Astrocyte (in vitro differentiated cells and primary cell): ENCODE data around the gene AHNAK2. TPM values are rescaled to one million over a fixed set of nuclear protein-coding genes. Genes with fewer than 3 reads are reported as not detected.
"Not testable (repeated sequence)": the region's sequence is repeated elsewhere in the genome, so short reads cannot be mapped to it uniquely, and the experiment has no call there.

Source experiments
- DNase-seq: peaks from one replicate; pipeline ENCODE4 v3.0.0-alpha.2; 2010; ENCODE audit warnings: low read depth
- FAIRE-seq: peaks from 2 replicates; lab custom pipeline; 2011; peaks lifted over from hg19 to GRCh38; lab: Jason Lieb, UNC
- H2AFZ ChIP-seq: 2 replicates; pipeline ENCODE4 v1.6.0; 2012; ENCODE audit warnings: low read depth, low read length, inconsistent platforms
- H3K27ac ChIP-seq: 2 replicates; pipeline ENCODE4 v1.5.1; 2011; ENCODE audit warnings: low read depth, low read length, inconsistent platforms
- H3K27me3 ChIP-seq: 2 replicates; pipeline ENCODE4 v1.6.0; 2011; ENCODE audit warnings: low read length, inconsistent platforms; ENCODE audit not compliant: insufficient read depth
- H3K36me3 ChIP-seq: 2 replicates; pipeline ENCODE4 v1.5.1; 2011; ENCODE audit warnings: low read length, inconsistent platforms; ENCODE audit not compliant: insufficient read depth
- H3K4me1 ChIP-seq: 2 replicates; pipeline ENCODE4 v1.5.1; 2011; ENCODE audit warnings: low read length, inconsistent platforms; ENCODE audit not compliant: insufficient read depth
- H3K4me2 ChIP-seq: 2 replicates; pipeline ENCODE4 v1.6.0; 2012; ENCODE audit warnings: low read length, inconsistent platforms
- H3K4me3 ChIP-seq: 2 replicates; pipeline ENCODE4 v1.5.1; 2011; ENCODE audit warnings: low read depth, mild to moderate bottlenecking, low read length, inconsistent platforms; ENCODE audit not compliant: insufficient read depth
- H3K79me2 ChIP-seq: 2 replicates; pipeline ENCODE4 v1.6.0; 2012; ENCODE audit warnings: mild to moderate bottlenecking, low read length, inconsistent platforms; ENCODE audit not compliant: insufficient read depth
- H3K9ac ChIP-seq: 2 replicates; pipeline ENCODE4 v1.6.0; 2012; ENCODE audit warnings: mild to moderate bottlenecking, low read length, inconsistent platforms
- H3K9me3 ChIP-seq: 2 replicates; pipeline ENCODE4 v1.5.1; 2012; ENCODE audit warnings: low read depth, mild to moderate bottlenecking, low read length, inconsistent platforms; ENCODE audit not compliant: insufficient read depth
- H4K20me1 ChIP-seq: 2 replicates; pipeline ENCODE4 v1.6.0; 2012; ENCODE audit warnings: low read length, inconsistent platforms; ENCODE audit not compliant: insufficient read depth
- H3K27ac Mint-ChIP-seq: one replicate; pipeline ENCODE4 v1.8.0; 2021; ENCODE audit warnings: mild to moderate bottlenecking, mixed read lengths; ENCODE audit not compliant: unreplicated experiment
- H3K27me3 Mint-ChIP-seq: one replicate; pipeline ENCODE4 v1.8.0; 2021; ENCODE audit warnings: low read depth, mixed read lengths; ENCODE audit not compliant: unreplicated experiment
- H3K36me3 Mint-ChIP-seq: one replicate; pipeline ENCODE4 v1.8.0; 2021; ENCODE audit warnings: low read depth, mixed read lengths; ENCODE audit not compliant: unreplicated experiment
- H3K4me1 Mint-ChIP-seq: one replicate; pipeline ENCODE4 v1.8.0; 2021; ENCODE audit warnings: low read depth, mixed read lengths; ENCODE audit not compliant: unreplicated experiment
- H3K4me3 Mint-ChIP-seq: one replicate; pipeline ENCODE4 v1.8.0; 2021; ENCODE audit warnings: mild to moderate bottlenecking, moderate library complexity, mixed read lengths; ENCODE audit not compliant: unreplicated experiment
- H3K9me3 Mint-ChIP-seq: one replicate; pipeline ENCODE4 v1.8.0; 2021; ENCODE audit warnings: mild to moderate bottlenecking, mixed read lengths; ENCODE audit not compliant: unreplicated experiment
- EZH2 ChIP-seq: IDR thresholded peaks from 2 replicates; pipeline ENCODE4 v1.6.1; 2012; ENCODE audit warnings: mild to moderate bottlenecking, low read length, inconsistent platforms; ENCODE audit not compliant: insufficient read depth
- total RNA-seq: library from RNA; stranded (reverse); gene quantifications from 2 replicates; pipeline ENCODE4 v1.2.1, GENCODE V29; 2021
- TF ChIP-seq, protein P1 (sequence below): IDR thresholded peaks from 2 replicates; pipeline ENCODE4 v1.5.1; 2011; ENCODE audit warnings: low read depth, mild to moderate bottlenecking, inconsistent platforms, low read length, moderate library complexity; ENCODE audit not compliant: insufficient read depth

AHNAK2 gene
- total RNA-seq, 1 donor from 2014 or later: 44.7 TPM

GRCh38 chr14:104943216-104944015 lies 34.8 kb downstream of the AHNAK2 start:
- Mint-ChIP-seq H3K36me3 (peaks cover 23% of the 10 kb centered on the region), H3K27me3 (peaks cover 26% of the 10 kb centered on the region)
- H4K20me1 ChIP-seq, H2AFZ ChIP-seq, DNase-seq, H3K4me1 ChIP-seq, H3K9me3 Mint-ChIP-seq, H3K27me3 ChIP-seq, H3K4me3 Mint-ChIP-seq, H3K9ac ChIP-seq, H3K36me3 ChIP-seq, FAIRE-seq, H3K4me1 Mint-ChIP-seq, H3K79me2 ChIP-seq, H3K27ac ChIP-seq, H3K9me3 ChIP-seq, H3K4me2 ChIP-seq, H3K4me3 ChIP-seq, H3K27ac Mint-ChIP-seq: not testable (repeated sequence)

DNA sequence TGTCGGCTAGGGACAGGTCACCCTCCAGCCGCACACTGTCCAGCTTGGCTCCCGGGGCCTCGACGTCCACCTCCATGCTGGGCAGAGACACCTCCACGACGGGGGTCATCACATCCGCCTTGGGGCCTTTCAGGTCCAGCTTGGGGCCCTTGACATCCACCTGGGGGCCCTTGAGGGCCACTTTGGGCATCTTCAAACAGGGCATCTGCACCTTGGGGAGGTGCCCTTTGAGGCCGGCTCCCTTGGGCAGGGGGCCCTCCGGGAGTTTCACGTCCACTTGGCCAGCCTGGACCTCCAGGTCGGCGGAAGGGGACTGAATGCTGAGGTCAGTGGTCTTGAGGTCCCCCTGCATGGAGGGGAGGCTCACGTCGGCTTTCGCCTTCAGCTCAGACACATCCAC lies 35.6 kb downstream of the AHNAK2 start:
- Mint-ChIP-seq H3K4me3 (no peak overlapping the region), H3K27me3 (peaks cover 34% of the 10 kb centered on the region), H3K4me1 (no peaks in the 10 kb centered on the region), H3K9me3 (no peaks in the 10 kb centered on the region), H3K36me3 (peaks cover 26% of the 10 kb centered on the region), H3K27ac (no peak overlapping the region)
- Histone ChIP-seq H3K4me1 (no peaks in the 10 kb centered on the region), H4K20me1 (no peaks in the 10 kb centered on the region), H3K4me3 (no peak overlapping the region), H3K9me3 (no peaks in the 10 kb centered on the region), H3K27ac (no peak overlapping the region), H3K9ac (no peak overlapping the region), H3K79me2 (no peaks in the 10 kb centered on the region), H2AFZ (no peak overlapping the region), H3K4me2 (no peak overlapping the region), H3K36me3 (no peaks in the 10 kb centered on the region), H3K27me3 (no peaks in the 10 kb centered on the region)
- no peak for DNase-seq
- FAIRE-seq: no peak
- no peak for TF ChIP-seq EZH2
- TF ChIP-seq, protein P1, sequence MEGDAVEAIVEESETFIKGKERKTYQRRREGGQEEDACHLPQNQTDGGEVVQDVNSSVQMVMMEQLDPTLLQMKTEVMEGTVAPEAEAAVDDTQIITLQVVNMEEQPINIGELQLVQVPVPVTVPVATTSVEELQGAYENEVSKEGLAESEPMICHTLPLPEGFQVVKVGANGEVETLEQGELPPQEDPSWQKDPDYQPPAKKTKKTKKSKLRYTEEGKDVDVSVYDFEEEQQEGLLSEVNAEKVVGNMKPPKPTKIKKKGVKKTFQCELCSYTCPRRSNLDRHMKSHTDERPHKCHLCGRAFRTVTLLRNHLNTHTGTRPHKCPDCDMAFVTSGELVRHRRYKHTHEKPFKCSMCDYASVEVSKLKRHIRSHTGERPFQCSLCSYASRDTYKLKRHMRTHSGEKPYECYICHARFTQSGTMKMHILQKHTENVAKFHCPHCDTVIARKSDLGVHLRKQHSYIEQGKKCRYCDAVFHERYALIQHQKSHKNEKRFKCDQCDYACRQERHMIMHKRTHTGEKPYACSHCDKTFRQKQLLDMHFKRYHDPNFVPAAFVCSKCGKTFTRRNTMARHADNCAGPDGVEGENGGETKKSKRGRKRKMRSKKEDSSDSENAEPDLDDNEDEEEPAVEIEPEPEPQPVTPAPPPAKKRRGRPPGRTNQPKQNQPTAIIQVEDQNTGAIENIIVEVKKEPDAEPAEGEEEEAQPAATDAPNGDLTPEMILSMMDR: no peak

DNA sequence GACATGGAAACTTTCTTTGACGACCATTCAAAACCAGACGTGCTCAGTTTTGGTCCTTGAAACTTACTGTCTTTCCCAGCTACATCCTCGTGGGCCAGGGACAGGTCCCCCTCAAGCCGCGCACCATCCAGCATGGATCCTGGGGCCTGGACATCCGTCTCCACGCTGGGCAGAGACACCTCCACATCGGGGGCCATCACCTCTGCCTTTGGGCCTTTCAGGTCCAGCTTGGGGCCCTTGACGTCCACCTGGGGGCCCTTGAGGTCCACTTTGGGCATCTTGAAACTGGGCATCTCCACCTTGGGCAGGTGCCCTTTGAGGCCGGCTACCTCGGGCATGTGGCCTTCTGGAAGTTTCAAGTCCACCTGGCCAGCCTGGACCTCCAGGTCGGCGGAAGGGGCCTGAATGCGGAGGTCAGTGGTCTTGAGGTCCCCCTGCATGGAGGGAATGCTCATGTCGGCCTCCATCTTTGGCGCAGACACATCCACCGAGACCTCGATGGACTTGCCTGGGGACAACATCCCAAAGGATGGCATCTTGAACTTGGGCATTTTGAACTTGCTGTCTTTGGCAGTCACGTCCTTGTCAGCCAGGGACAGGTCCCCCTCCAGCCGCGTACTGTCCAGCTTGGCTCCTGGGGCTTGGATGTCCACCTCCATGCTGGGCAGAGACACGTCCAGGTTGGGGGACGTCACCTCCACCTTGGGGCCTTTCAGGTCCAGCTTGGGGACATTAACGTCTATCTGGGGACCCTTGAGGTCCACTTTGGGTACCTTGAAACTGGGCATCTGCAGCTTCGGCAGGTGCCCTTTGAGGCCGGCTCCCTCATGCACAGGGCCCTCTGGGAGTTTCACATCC lies 36.4 kb downstream of the AHNAK2 start:
- Mint-ChIP-seq H3K4me3 (no peak overlapping the region), H3K9me3 (no peaks in the 10 kb centered on the region), H3K27ac (no peak overlapping the region), H3K27me3 (peaks cover 41% of the 10 kb centered on the region), H3K36me3 (peaks cover 26% of the 10 kb centered on the region), H3K4me1 (no peaks in the 10 kb centered on the region)
- no peaks in the 10 kb centered on the region for H3K79me2 ChIP-seq
- H3K4me2 ChIP-seq: no peak overlapping the region
- no peaks in the 10 kb centered on the region for H4K20me1 ChIP-seq
- TF ChIP-seq, protein P1: no peak
- TF ChIP-seq EZH2: no peak
- no peaks in the 10 kb centered on the region for H3K4me1 ChIP-seq
- no peak overlapping the region for H3K4me3 ChIP-seq
- H3K27ac ChIP-seq: no peak overlapping the region
- FAIRE-seq (no peak), DNase-seq (no peak)
- H3K9ac ChIP-seq: no peak overlapping the region
- no peaks in the 10 kb centered on the region for H3K9me3 ChIP-seq
- H3K36me3 ChIP-seq: no peaks in the 10 kb centered on the region
- H3K27me3 ChIP-seq: no peaks in the 10 kb centered on the region
- H2AFZ ChIP-seq: no peak overlapping the region
